Activated gamma-delta T cell treated with anti-CD3 and anti-CD28 coated beads, Interleukin-2, amount 50 U/mL, for 16 hours (primary cell): Measurements from ENCODE around the gene TMEM185A.
"Not testable (repeated sequence)": the region's sequence is repeated elsewhere in the genome, so short reads cannot be mapped to it uniquely, and the experiment has no call there.

Experiments
- DNase-seq: peaks from one replicate; pipeline ENCODE4 v3.0.0-alpha.2; 2020; ENCODE audit warnings: low read depth

TMEM185A gene

DNA sequence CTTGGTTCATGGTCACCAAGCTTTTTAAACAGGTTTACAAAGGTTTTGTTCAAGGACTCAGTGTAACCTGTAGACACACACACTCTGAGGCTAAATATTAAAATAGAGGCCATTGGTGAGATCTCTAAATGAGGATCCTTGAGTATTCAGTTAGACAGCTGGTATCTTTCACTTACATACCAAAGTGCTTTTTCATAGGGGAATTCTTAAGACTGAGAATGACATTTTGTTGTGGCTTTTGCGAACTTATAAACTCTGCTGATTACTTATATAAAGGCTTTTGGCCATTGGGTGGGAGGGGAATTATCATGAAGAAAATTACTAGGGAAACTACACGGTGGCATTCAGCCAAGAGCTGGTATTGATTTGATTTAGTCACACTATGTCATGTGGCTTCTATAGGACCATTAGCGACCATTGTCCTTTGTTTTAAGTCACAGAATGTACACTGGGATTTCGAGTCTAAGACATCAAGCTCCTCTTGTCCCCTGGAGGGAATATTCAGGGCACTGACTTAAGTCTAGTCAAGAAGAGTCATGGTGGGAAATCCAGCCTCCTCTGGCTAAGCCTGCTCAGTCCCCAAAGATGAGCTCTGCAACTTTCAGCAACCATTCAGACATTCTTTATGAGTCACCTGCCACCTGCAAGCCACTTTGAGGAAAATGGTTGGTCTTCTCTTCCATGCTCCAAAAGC, 80.2 kb downstream of the TMEM185A start:
- not testable (repeated sequence) for DNase-seq

DNA sequence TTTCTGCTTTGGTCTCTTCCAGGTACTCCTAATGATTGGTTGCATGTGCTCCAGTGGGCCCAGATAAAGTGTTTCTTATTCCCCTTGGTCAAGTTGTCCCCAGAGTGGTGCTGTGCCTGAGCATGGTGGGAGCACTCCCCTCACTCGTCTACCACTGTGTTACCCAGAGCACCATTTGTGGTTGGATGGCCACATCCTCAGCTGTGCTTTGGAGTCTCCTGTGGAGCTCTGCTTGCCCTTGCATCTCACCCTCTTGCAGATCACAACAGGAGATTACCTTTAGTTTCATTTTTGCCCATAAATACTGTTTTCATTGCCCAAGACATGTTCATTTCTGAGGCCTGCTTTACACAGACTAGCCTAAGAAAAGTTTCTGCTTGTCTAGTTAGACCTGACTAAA, 81.1 kb downstream of the TMEM185A start:
- DNase-seq = not testable (repeated sequence)

DNA sequence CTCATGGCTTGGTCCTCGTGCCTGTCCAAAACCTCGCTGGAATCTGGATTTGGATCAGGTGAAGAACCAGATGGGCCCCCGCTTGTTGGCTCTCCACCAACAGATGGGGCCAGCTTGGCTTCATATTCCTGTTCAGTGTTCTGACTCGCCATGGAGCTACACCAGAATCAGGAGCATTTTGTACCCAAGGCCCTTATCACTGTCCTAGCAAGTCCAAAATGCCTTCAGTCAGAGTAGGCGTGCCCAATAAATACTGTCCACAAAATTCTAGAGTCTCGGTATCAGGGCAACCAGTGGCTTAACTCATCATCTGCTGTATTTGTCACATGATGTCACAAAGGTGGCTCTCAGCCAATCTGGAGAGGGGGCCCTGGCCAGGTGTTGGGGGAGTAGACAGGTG, 81.9 kb downstream of the TMEM185A start, which contains the start of gene HSFX3:
TSS of gene HSFX3 (minus strand) at position 224 of the 400 bp plus-strand sequence. CDS start at position 152, 72 bp downstream.
- DNase-seq = not testable (repeated sequence)

DNA sequence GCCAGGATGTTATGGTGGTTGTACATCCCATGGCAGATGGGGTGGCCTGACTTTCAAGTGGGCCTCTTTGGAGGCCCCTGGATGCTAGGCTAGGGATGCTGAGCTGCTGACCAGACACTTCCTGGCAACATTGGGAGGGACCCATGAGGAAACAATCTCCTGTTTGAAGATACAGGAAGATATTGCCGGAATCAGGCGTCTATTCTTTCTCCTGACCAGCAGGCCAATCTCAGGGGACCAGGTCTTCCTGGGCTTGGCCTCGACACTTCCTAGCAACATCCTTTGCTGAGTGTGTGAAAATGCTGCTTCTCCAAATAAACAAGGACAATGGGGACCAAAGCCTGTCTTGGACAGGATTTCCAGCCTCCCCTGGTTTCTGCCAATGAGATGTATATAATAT, 83.8 kb downstream of the TMEM185A start:
- not testable (repeated sequence) for DNase-seq

DNA sequence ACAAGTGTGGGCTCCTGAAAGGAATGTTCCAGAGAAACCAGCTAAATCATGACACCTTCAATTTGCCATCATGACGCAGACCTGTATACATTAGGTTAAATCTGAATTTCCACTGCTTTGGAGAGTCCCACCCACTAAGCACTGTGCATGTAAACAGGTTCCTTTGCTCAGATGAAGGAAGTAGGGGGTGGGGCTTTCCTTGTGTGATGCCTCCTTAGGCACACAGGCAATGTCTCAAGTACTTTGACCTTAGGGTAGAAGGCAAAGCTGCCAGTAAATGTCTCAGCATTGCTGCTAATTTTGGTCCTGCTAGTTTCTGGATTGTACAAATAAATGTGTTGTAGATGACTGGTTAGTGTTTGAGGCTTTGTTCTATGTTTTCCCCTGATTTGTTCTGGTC, 84.6 kb downstream of the TMEM185A start:
- not testable (repeated sequence) for DNase-seq
